HG03066 (cell line): ENCODE results near the gene POLR2L.

Experiments
- ATAC-seq: cut with Tn5 transposase; IDR thresholded peaks from one replicate; pipeline ENCODE4 v1.9.1; 2021; ENCODE audit warnings: low read depth; ENCODE audit not compliant: unreplicated experiment

The POLR2L gene

GRCh38 chr11:839875-840617 is 2.3 kb downstream of the POLR2L start:
- ATAC-seq, result no peak

DNA sequence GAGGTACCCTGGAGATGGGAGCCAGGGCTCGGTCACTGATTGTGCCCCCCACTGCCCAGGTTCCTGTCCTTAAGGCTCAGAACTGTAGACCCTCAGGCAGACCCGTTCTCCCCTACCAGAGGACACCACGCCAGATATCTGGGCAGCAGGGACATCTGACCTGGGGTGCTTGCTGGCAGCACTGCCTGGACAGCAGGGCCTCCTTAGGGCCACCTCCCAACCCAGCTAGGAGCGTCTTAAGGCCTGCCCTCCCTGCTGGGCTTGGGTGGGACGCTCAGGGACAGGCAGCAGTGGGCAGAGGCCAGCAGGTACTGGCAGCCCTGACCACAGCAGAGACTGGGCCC is 3.1 kb downstream of the POLR2L start:
- no peak for ATAC-seq

DNA sequence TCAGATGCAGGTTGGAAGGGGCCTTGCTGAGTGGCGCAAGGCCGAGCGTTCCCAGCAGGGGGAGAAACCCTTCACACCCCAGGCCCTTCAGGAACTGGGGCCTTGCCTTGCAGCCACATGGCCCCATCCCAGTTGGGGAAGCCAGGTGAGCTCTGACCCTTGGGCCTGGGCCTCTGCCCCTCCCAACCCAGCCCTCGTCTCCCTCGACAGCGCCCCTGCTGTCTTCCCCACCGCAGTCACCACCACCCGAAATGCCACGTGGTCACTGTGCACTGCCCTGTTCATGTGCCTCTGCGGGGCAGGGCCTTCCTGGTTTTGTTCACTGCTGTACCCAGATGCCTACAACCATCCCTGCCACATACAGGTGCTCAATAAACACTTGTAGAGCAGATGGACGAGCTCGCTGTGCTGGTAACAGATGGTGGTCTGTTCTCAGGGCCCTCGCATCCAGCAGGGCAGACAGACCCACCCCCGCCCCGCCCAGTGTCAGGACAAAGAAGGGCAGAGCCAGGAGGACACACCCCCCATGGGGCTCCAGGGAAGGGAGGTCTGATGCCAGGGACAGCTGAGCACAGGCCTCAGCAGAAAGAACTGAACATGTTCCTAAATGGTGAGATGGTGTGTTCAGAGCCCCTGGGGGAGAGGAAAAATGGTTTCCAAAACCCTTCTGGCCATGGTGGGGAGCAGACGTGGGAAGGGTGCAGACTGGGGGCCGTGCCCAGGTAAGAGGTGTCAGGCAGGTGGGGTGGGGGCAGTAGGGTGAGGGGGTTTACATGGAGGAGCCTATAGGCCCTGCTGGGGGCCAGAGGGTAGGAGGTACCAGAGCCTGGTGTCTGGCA is 3.7 kb downstream of the POLR2L start:
- ATAC-seq, result no peak

- no peak for ATAC-seq
Measured at GRCh38 chr11:837990-838307, 4.4 kb downstream of the POLR2L start.

DNA sequence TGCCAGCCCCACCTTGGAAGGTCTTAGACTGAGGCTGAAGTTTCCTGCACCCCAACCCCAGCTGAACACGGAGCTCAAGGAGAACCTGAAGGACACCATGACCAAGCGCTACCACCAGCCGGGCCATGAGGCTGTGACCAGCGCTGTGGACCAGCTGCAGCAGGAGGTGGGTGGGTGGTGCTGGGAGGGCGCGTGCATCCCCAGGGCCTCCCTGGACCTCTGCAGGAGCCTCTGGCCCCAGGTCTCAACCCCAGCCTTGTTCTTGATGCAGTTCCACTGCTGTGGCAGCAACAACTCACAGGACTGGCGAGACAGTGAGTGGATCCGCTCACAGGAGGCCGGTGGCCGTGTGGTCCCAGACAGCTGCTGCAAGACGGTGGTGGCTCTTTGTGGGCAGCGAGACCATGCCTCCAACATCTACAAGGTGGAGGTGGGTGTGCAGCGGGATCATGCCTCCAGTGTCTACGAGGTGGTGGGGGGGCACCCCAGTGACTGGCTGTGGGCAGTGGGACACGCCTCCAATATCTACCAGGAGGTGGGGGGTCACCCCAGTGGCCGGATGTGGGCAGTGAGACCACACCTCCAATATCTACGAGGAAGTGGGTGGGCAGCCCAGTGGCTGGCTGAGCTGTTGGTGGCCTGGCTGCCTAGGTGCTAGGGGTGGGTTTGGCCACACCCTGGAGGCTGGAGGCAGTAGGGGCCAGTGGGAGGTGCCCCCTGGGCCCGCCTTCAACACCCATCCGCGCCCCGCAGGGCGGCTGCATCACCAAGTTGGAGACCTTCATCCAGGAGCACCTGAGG is 4.9 kb downstream of the POLR2L start:
- no peak for ATAC-seq

- ATAC-seq, result no peak
Measured at GRCh38 chr11:836700-837099, 5.6 kb downstream of the POLR2L start.

DNA sequence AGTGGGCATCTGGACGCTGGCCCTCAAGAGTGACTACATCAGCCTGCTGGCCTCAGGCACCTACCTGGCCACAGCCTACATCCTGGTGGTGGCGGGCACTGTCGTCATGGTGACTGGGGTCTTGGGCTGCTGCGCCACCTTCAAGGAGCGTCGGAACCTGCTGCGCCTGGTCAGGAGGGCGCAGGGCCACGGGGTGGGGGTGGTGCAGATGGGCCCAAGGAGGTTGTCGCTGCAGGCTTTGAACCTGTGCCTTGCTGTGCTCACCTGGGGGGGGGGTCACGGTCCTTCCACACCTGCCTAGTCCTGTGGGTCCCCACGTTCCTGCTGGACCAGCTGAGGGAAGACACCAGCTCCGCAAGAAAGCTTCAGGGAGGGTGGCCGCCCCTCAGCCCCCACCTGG is 6.1 kb downstream of the POLR2L start:
- no peak for ATAC-seq

DNA sequence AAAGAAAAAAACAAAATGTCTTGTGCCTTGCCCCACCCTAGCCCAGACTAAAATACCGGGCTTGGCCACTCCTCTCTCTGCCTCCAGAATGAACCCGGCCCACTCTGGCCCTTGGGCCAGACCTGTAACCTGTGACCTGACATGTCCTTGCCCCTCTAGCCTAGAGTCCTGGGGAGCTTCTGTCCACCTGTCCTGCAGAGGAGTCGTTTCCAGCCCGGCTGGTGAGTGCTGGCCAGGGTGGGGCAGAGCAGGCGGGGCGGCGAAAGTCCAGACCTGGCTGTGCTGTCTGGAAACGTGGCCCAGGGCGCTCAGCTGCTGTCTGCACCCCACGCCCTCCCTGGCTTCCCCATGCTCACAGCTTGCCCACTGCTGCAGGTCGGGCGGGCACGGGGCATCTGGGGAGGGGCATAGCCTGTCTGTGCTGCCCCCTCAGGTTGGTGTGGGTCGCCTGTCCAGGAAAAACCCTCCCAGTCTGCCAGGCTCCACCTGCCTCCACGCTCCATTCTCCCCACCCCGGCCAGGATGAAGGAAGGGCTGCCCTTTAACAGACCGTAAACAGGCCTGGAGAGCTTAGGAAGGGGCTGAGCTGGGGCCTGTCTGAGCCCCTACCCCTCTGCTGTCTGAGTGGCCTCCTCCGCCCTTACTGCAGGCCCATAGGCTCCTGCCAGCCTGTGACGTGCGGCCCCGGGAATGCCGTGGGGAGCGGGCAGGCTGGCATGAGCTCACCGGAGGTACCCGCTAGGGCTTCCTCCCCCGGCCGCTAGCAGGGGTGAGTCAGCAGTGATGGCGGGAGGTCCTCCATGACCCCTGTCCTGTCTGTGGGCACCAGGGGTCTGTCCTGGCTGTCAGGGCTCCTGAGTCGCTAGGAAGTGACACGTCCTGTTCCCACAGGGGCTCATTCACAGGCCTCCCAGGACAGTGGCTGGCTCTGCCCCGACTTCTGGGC is 7.7 kb downstream of the POLR2L start:
- ATAC-seq, result no peak

- no peak for ATAC-seq
Measured at GRCh38 chr11:833849-834311, 8.4 kb downstream of the POLR2L start.

DNA sequence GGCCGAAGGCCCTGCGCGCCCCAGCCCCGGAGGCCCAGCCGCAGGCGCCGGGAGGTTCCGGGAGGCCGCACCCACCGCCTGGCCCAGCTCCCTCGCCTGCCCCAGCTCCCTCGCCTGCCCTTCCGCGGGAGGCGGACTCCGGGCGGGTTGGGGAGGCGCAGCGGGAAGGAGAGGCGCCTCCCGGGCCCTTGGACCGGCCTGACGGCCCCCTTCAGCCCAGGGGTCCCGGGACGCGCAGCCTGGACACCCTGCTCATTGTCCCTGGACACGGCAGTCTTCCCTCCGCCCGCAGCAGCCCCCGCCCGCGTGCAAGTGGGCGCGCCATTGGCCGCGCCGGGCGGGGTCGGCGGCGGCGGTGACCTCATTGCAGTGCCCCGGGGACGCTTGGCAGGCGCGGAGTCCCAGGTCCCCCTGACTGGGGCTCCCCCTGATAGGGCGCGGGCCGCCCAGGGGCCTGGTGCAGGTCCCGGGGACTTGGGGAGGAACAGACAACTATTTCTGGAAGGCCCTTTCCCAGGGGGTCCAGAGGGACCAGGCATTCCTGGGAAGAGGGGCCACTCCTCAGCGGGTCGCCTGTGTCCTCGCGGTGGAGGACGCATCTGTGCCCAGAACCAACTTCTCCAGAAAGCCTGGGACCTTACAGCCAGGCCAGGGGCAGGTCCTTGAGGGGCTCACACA is 9.1 kb downstream of the POLR2L start:
- no peak for ATAC-seq

DNA sequence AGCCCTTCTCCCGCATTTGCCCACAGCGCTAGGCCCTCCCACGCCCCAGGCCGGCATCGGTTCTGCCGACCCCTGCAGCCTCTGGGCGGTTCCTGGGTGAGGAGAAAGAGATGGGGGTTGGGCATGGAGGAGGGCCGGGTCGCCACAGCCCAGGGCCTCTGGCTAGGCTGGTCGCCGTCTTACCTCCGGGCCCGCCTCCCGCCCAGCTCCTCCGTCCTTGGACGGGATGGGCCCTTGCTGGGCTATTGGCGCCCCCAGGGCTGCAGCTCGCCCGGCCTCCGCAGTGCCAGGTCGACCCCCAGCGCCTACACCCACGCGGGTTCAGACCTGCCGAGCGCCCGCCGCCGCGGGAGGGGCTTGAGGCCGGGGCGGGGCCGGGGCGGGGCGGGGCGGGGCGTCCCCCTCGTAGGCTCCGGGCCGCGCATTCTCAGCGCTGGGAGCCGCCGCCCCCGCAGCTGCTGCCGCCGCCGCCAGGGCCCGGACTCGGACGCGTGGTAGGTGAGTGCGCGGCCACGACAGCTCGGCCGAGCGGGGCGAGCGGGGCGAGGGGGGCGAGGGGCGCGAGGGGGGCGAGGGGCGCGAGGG is 9.7 kb downstream of the POLR2L start, which contains the start of gene CD151:
TSS of gene CD151 (plus strand) at position 424 of the 585 bp plus-strand sequence. CDS start 3,118 bp downstream, outside the sequence.
- ATAC-seq, result no peak

GRCh38 chr11:831961-832528 is 10.3 kb downstream of the POLR2L start:
- ATAC-seq, result no peak

GRCh38 chr11:831118-831864 is 11.0 kb downstream of the POLR2L start:
- ATAC-seq, result no peak

DNA sequence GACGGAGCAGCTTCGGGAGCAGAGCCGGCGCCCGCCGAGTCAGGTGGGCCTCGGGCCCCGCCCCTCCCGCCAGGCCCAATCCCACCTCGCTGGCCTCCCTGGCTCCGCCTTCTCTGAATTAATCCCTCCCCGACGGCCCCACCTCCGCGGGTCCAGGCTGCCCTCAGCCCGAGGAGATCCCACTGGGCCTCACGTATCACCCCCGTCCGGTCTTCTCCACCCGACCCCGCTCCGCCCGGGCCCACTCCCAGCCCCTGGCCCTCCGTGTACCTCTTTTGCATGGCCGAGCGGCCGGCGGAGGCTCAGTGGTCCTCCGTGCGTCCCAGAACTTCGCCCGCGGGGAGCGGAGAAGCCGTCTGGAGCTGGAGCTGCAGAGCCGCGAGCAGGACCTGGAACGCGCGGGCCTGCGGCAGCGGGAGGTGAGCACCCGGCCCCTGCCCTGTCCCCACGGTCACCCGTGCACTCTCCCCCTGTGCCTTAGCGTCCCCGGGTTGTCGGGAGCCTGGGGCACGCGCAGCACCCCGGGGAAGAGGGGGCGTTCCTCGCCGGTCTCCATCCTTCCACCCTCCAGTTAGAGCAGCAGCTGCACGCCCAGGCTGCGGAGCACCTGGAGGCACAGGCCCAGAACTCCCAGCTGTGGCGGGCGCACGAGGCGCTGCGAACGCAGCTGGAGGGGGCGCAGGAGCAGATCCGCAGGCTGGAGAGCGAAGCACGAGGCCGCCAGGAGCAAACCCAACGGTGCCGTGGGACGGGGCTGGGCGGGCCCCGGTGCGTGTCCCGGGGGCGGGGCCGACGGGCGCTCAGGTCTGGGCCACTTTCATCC is 11.8 kb downstream of the POLR2L start:
- peak; percentile 24 for ATAC-seq

DNA sequence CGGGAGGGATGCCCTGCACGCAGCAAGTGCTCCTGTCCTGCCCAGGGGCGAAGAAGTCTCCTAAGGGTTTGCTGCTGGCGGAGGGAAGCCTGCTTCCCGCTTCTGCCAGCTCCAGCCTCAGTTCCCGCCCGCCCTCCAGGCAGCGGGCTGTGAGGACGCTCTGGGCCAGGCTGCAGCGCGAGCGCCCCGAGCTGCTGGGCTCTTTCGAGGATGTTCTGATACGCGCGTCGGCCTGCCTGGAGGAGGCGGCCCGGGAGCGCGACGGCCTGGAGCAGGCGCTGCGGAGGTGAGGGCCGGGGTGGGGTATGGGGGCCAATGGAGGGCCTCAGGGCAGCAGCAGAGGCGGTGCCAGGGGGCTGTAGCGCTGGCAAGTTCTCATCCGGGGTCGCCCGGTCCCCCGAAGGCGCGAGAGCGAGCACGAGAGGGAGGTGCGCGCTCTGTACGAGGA is 12.5 kb downstream of the POLR2L start:
- no peak for ATAC-seq

DNA sequence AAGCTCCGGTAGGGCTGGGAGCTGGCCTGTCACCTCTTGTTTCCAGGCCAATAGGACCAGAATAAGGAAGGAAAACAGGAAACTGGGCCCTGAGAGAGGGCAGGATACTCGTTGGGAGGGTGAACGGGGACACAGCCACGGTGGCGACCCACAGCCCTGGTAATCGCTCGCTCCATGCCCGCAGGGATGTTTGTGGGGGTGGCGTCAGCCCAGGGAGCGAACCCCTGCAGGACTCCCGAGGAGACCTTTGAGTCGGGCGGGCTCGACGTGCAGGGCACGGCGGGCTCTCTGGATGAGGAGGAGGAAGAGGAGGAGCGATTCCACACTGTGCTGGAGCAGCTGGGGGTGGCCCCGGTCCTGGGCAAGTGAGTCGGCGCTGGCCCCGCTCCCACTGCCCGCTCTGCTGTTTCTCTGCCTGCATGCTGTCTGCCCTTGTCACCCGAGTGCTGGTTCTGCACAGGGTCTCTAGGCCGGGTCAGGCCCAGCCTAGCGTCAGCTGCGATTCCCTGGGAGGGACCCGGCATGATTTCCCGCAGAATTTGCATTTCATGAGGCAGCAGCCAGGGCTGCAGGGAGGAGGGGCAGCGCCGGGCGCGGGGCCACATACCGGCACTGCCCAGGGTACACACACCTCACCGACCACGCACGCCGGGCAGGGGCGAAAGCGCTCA is 13.0 kb downstream of the POLR2L start:
- ATAC-seq, result no peak
